Activated naive CD4-positive, alpha-beta T cell (primary cell): ENCODE results near the gene ATP2B3.

ENCODE experiments used
- DNase-seq, 4 experiments: peaks; one replicate each; lab custom pipeline; 2025; lab: John Stamatoyannopoulos, UW

ATP2B3 gene

DNA sequence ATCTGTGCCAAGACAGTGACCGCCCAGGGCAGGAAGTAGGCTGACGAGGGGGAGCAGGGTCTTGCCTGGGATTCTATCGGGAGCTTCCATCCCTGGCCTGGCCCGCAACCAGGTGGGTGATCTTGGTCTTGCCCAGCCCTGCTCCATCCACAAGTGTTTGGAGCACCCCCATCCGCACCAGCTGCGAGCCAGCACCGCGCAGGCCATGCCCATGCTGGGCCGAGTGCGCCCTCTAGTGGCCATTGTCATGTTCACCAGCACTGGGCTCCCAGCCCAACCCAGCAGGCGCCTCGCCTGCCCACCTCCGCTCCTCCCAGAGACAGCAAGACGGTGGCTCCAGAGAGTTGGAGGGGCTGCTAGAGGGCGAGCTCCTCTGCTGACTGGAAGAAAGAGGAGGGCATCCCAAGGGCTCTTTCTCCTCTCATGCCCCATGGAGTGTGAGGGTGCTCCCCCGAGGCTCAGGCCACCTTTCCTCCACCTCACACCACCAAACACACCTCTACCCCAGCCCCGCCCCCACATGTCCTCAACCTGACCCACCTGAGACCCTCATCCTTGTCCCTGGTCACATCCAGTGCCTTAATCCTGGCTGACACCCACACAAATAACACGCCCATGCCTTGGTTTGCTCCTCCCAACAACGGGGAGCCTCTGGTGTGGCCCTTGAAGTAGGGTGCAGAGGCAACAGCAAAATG is 9.8 kb upstream of the ATP2B3 start:
- DNase-seq = peak; percentile 47 to 80 (median 78)

DNA sequence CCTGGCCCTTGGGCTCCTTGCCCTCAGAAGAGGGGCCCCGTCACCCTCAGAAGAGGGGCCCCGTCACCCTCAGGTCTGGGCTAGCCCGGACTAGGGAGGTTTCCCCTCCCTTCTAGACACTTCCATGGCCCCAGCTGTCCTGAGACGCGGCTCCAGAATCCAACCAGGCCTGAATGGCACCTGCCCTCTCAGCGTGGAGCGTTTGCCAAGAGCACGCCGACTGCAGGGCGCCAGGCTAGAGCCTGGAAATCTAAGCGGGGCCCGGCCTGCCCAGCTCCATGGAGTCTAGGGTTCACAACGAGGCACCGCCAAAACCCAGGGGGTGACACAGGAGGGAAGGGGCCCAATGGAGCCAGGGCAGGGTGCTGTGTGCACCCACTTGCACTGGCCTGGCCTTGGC is 7.8 kb upstream of the ATP2B3 start:
- DNase-seq = no peak

DNA sequence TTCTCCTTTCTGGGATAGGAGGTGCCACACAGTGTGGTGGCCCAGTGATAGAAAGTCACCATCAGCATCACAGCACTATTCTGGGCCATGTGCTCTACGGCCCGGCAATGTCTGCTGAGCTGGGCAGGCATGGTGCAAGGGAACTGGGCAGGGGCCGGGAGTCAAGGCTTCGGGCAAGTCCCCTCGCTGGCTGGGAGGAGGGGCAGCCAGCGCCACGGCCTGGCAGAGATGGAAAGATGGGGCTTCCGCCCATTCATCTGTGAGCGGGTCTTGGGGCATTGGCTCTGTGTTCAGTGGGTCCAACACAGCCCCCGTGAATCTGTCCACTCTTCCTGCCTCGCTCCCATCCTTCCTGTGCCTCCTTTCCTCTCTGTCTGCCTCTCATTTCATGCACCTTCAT is 7.1 kb upstream of the ATP2B3 start:
- no peak for DNase-seq

DNA sequence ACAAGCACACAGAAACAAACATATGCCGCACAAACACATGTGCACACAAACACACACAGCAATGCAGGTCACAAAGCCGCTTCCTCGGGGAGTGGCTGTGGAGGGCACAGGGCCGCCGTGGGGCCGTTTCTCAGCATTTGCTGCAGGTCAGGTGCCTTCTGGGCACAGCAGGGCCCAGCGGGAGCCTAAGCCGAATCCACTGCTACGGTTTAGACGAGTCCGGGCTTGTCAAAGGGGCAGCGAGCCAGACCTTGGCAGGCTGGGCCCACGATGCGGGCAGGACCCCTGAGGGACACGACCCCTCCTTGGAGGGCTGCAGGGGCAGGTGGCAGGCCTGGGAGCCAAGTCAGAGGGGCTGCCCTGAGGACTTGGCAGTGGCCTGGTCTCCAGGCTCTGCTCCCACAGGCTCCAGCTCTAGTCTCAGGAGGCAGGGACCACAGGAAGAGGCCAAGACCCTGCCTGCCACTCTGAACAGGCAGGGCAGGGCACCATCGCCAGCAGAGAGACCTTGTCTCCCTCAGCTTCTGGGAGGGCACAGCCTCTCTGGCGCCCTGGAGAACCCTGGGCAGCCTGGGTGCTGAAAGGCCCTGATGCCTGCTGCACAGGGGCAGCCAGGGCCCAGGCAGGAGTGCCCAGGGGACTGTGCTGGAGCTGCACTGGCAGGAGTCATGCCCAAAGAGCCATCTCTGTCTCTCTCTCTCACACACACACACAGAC is 5.5 kb upstream of the ATP2B3 start:
- DNase-seq = no peak

DNA sequence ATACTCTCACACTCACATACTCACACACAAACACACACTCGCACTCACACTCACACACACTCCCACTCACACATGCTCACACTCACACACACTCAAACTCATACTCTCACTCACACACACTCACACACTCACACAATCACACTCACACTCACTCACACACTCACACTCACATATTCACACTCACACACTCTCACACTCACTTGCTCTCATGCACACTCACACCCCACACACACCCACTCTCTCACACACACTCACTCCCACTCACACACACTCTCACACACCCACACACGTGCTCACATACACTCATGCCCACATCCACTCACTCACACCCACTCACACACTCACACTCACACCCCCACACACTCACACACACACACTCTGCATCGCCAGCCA is 4.9 kb upstream of the ATP2B3 start:
- no peak for DNase-seq

DNA sequence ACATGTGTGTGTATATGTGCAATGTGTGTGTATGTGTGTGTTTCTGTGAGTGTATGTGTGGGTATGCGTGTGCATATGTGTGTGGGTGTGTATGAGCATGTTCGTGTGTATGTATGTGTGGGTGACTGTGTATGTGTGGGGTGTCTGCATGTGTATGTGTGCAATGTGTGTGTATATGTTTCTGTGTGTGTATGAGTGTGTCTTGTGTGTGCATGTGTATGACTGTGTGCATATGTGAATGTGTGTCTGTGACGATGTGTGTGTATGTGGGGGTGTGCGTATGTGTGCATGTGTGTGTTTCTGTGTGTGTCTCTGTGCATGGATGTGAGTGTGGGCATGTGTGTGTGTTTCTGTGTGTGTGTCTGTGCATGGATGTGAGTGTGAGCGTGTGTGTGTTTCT is 4.2 kb upstream of the ATP2B3 start:
- DNase-seq = no peak

DNA sequence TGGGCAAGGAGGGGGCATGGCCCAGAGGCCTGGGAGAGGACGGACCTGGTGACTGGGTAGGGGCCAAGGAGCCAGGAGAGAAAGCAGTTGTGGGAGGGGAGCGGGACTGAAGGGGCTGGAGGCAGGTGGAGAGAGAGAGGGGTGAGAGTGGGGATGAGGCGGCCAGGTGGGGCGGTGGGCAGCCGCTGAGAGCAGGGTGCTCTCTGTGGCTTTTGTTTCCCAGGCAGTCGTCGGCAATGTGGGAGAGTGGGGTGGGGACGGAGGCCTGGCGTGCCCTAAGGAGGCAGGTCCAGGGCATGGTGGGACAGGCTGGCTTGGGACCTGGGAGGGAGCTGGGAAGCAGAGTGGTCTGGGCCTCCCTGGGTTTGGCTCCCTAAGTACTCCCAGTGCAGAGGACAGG is 3.2 kb upstream of the ATP2B3 start:
- no peak for DNase-seq

DNA sequence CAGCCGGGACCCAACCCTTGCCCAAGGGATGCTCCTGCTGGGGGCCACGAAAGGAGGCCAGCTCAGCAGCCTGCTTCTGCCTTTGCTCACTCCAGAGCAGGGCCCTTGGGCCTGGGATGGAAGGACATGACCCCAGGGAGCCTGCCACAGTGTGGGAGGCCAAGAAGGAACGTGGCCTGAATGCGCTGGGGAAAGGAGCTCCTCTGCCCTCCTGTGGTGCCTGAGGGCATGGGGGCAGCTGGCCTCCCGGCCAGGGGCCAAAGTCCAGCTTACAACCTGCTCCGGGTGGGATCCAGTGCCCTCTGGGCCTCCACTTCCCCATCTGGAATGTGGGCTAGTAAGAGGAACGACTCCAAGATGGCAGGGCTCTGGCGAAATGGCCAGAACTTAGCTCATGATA is 2.0 kb upstream of the ATP2B3 start:
- DNase-seq = no peak

DNA sequence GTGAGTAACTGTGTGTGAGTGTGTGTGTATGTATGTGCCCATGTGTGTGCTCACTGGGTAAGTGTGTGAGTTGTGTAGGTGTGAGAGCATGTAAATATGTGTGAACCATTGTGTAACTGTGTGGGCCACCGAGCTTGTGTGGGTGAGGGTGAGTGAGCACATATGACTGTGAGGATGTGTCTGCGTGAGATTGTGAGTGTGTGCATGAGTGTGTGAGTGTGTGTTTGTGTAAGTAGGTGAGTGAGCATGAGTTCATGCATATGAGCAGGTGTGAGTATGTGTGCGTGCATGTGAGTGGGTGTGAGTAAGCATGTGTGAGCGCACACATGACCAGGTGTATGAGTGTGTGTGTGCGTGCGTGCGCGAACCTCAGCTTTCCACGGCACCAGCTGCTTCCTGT is 1.4 kb upstream of the ATP2B3 start:
- DNase-seq = no peak

DNA sequence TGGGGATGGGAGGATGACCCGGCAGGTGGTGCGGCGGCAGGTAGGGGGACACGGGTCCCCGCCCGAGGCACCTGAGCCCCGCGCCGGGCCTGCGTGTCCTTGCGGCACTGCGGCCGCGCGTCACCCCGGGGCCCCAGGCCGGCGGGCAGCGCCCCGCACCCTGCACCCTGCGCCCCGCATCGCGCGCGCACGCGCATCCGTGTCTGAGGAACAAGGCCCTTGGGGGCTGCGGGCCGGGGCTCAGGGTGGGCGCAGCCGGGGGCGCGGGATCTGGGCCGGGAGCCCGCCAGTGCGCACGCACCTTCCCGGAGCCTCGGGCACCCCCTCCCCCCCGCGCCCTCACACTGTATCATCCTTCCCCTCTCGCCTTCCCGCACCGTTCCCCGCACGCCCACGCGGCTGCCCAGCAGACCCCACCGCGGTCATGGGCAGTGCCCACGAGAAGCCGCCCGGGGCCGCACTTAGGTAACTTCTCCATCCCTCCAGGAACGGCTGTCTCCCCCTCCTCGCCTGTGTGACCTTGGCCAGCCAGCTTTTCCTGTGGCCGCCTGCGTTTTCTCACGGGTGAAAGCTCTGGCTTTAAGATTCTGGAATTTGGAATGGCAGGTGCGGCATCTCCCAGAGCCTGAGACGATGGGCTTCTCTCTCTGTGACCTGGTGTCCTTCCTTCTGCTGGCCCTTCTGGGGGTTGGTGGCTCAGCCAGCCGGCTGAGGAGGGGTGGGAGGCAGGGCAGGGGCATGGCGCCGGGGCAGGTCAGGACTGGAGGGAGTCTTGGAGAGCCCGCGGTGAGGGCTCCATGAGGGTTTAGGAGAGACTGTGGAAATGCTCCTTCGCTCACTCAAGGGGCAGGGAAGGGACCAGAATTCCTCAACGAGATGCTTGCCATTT is 748 bp downstream of the ATP2B3 start:
- DNase-seq = no peak

DNA sequence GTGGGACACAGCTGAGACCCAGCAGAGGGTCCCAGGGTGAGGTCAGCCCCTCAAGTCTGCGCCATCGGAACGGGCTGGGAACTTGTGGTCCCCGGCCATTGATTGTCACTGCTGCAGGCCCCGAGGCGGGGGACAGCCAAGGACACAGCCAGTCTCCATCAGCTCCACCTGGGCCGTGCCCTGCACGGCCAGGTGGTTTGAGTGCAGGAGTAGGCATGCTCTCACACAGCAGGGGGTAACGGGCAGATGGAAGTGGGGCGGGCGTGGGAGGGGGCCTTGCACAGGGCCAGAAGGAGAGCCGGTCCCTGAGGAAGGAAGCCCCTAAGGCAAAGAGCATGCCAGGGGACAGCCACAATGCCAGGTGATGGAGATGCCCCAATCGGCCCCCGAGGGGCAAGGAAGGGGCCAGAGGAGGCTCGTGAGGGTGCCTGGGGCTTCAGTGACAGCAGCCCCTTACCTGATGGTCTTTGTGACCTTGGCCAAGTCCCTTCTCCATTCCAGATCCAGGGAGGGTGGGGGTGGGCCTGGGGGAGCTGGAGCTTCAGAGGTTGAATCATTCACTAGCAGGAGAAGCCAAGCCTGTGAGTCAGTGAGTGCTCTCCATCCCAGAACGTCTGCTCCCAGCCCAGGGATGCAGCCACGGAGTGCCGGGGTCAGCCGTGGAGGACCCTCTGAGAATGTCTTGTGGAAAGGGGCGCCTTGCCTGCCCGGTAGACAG is 2.3 kb downstream of the ATP2B3 start:
- no peak for DNase-seq

DNA sequence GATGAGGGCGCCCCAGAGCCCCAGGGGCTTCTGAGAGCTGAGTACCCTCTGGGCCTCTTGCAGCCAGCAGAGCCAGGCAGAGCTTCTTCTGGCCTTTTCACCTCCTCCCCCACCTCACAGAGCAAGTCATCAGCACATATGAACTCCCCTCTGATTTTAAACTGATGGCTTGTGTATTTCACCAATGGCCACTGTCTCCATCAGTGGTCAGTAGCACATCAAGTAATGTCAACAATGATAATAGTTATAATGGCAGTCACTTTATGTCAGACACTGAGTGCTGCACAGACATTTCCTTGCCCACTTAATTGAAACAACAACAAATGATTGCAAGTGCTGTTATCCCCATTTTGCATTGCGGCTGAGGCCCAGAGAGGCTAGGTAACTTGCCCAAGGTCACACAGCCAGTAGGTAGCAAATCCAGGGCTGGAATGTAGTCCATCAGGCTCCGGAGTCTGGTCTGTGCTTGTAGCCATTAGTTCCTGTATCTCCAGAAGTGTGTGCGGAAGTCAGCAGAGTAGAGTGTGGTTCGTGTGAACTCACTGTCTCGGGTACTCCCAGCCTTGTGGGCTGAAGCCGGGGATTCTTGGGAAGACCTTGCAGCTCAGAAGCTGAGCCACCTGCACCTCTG is 3.0 kb downstream of the ATP2B3 start:
- no peak for DNase-seq

DNA sequence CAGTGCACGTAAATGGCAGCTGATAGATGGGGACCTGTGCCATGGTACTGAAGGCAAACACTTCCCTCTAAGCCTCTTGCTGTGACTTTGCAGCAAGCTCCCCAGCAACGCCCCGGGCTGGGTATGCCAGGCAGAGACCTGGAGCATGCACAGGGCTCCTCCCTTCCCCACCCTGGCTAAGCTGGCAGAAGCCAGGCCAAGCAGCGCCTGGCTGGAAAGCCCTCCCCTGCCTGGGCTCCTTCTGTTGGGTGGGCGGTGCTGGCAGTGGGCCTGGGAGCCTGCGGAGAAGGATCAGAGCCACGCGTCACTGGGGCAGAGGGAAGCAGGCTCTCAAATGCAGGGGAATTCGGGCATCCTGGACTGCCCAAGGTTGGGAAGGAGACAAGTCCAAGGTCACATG is 3.6 kb downstream of the ATP2B3 start:
- no peak for DNase-seq

DNA sequence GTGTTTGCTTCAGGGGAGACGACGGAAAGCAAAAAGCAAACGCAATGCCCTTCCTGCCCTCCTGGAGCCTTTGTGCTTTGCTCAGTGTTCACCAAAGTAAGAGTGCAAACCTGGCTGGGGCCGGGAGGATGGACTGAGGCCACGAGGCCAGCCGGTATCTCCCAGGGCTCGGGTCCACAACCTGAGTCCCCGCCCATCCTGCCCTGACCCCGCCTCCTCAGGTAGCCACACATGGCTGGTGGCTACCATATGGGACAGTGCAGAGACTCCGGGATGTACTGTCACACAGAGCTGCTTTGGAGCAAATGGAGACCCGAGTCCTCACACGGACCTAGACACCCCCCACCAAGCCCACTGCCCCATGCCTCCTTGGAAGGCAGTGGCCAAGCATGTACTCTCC is 4.8 kb downstream of the ATP2B3 start:
- DNase-seq = no peak

DNA sequence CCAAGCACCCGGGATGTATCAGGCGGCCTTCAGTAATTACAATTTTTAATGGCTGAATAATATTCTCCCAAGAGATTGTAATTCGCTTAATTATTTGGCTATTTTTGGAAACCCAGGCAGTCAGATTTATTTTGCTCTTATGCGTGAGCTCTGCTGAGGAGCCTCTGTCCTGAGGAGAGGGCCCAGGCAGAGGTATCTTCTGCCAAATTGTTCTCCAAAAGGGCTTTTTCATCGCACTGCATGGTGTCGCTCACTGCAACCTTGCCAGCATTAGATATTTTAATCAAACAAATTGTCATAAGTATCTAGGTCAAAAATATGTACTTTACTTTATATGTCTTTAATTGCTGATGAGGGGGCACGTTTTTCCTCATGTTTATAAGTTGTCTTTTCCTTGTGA is 5.8 kb downstream of the ATP2B3 start:
- no peak for DNase-seq

DNA sequence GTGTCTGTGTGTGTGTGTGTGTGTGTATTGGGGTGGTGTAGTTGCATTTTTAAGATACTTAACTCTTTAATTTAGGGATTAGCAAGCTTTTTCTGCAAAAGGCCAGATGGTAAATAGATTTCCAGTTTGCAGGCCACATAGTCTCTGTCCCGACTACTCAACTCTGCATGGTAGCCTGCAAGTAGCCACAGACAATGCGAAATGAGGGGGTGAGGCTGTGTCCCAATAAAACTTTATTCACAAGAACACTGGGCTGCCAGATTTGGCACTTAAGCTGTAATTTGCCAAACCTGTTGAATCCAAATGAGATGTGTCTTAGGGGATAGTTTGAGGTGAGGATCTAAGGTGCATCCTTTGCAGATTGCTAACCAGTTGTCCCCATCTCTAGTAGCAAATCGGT is 6.8 kb downstream of the ATP2B3 start:
- no peak for DNase-seq

DNA sequence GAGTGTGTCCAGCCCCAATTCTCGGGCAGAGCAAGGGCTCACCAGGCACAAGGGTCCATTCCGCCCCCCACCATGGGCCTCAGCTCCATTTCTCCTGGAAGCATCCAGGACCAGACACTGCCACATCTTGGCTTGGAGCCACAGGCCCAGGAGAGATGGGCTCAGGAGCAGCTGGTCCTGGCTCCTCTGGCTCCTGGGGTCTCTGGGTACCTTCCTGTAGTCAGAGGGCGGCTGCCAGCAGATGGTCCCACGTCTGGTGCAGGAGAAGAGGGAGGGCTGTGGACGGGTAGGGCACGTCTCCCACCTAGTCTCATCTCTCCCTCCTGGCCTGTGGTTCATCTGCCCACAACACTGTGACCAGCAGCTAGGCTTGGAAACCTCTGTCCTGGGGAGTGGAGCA is 8.0 kb downstream of the ATP2B3 start:
- DNase-seq = no peak

DNA sequence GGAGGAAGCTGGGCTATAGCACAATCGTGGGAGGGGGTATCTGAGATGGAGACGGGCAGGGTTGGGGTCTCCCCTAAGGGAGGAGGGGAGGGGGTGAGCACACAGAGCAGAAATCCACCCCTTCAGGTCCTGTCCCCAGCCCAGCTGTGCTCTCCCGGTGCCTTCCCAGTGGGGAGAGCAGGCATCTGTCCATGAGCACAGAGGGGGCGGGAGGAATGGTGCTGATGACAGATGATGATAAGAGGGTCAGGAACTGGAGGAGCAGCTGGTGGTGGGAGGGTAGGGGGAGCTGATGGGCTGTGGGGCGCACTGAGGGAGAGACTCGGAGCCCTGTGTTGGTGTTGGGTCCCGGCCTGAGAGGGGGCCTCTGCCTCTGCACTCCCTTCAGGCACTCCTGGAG is 8.6 kb downstream of the ATP2B3 start:
- no peak for DNase-seq

DNA sequence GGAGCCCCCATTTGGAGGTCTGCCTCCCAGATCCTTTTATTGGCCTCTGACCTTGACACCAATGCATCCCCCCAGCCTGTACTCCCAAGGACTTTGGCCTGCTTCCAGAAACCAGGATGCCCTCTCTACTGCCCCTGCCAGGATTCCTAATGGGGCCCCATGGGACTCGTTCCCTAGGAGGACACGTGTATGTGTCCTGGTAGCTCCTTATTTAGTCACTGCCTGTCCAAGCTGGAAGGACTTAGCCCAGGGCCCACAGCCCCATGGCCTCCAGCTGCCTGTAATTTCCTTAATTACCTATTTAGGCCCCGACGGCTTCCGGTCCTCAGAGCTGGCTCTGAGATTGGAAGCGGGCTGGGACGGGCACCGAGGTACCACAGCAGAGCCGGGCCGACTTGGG is 9.4 kb downstream of the ATP2B3 start:
- no peak for DNase-seq

DNA sequence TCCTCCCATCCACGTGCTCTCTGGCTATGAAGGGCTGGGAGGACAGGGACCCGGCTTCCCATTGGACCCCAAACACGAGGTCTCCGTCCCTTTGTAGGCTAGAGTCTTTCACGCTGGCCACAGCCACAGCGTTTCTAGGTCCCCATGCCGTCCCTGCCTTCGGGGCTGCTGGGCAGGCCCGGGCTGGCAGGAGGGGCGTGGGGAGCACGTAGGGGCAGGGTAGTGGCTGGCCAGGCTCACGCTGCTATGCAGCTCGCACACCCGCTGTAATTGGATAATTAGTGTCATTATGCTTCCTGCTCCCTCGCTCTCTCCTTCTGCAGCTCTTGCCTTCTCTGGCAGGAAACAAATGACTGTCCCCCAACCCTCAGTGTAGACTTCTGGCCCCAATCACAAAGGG is 9.8 kb downstream of the ATP2B3 start:
- DNase-seq = no peak

DNA sequence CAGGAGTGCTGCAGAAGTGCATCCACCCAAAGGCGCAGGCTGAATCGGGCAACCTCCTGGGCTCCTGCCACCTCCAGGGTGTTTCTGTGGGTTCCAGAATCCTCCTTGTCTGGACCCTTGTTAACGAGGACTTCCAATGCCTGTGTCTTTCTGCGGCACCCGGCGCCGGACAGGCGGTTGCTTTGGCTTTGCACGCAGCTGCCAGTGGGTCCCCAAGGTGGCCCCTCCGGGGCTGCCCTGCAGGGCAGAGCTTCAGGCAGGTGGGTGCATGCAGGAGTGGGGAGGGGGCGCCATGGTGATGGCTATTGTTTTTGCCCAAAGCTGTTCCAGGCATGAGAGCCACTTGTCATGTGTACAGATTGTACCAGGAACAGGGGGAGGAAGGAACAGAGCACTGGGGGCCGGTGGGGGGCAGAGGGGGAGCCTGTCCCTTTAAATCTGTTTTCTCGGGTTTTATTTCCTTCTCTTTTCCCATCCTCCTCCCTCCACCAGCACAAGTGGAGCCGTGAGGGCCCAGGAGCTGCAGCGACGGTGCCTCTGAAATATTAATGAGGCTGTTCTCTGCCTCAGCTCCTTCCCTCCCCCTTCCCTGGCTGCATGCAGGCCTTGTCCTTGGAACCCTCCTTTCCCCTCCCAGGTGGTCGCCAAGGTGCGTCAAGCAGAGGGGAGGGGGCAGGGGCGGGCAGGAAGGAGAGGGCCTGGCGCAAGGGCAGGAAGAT is 13.1 kb downstream of the ATP2B3 start:
- DNase-seq = no peak
